BLaER1 treated with 17β-estradiol and CSF1 and Interleukin-3, amounts not matched to agents 10 nM and 100 nM (cell line): ENCODE data around the gene GLRA3.

ENCODE experiments used
- H3K27ac ChIP-seq, 11 experiments: shearing (Covaris generic); formaldehyde crosslinking; 2 replicates each; pipeline ENCODE4 v1.8.1; 2022
- H3K27me3 ChIP-seq, 11 experiments: shearing (Covaris generic); formaldehyde crosslinking; 2 replicates each; pipeline ENCODE4 v1.8.1; 2022
- H3K36me3 ChIP-seq, 11 experiments: shearing (Covaris generic); formaldehyde crosslinking; 2 replicates each; pipeline ENCODE4 v1.8.1; 2022
- H3K4me1 ChIP-seq, 10 experiments: shearing (Covaris generic); formaldehyde crosslinking; 2 replicates each; pipeline ENCODE4 v1.8.1; 2022
- H3K4me2 ChIP-seq, 11 experiments: shearing (Covaris generic); formaldehyde crosslinking; 2 replicates each; pipeline ENCODE4 v1.8.1; 2022
- H3K4me3 ChIP-seq, 10 experiments: shearing (Covaris generic); formaldehyde crosslinking; 2 replicates each; pipeline ENCODE4 v1.8.1; 2022
- H3K9ac ChIP-seq, 11 experiments: shearing (Covaris generic); formaldehyde crosslinking; 2 replicates each; pipeline ENCODE4 v1.8.1; 2022
- H3K9me3 ChIP-seq, 11 experiments: shearing (Covaris generic); formaldehyde crosslinking; replicated peaks in 1 of 11; 2 replicates each; pipeline ENCODE4 v1.8.1; 2022
- H4K20me1 ChIP-seq, 11 experiments: shearing (Covaris generic); formaldehyde crosslinking; 2 replicates each; pipeline ENCODE4 v1.8.1; 2022
- Cebpa-rat ChIP-seq, 11 experiments: shearing (Covaris generic); IDR thresholded peaks; 2 replicates each; pipeline ENCODE4 v1.8.1; 2022

The GLRA3 gene

DNA sequence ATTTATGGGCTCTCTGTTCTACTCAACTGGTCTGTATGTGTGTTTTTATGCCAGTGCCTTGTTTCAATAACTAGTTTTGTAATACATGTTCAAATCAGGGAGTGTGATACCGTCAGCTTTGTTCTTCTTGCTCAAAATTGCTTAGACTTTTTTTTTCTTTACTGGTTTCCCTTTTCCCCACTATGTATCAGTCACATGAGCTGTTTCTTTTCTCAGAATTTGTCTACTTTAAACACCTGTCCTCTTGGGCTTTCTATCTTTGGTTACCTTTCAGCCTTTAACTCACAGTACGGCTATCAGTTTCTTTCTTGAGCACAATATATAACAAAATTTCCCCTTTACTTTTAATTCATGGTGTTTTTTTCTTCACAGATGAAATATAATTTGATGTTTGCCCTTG is 5.4 kb upstream of the GLRA3 start:
- H3K27ac ChIP-seq: no peak overlapping the region
- H3K27me3 ChIP-seq: no peaks in the 10 kb centered on the region
- peaks cover 0 to 6% (median 2%) of the 10 kb centered on the region in 10 experiments; a peak in 7 of 20 replicates for H3K4me1 ChIP-seq
- no peak overlapping the region for H3K4me3 ChIP-seq
- H3K4me2 ChIP-seq: no peak overlapping the region
- H3K36me3 ChIP-seq: no peaks in the 10 kb centered on the region
- no peaks in the 10 kb centered on the region for H4K20me1 ChIP-seq
- H3K9me3 ChIP-seq: peaks cover 0 to 2% (median 0%) of the 10 kb centered on the region in 11 experiments; a peak in 2 of 22 replicates
- no peak for TF ChIP-seq Cebpa-rat (IDR thresholded peaks at IDR 0.05)
- no peak overlapping the region for H3K9ac ChIP-seq

GRCh38 chr4:174826660-174827059 is 2.4 kb downstream of the GLRA3 start:
- no peak overlapping the region for H3K4me2 ChIP-seq
- H3K9me3 ChIP-seq: peaks cover 0 to 8% (median 0%) of the 10 kb centered on the region in 11 experiments; a peak in 2 of 22 replicates
- no peak overlapping the region for H3K4me3 ChIP-seq
- H3K9ac ChIP-seq: no peak overlapping the region
- no peaks in the 10 kb centered on the region for H3K36me3 ChIP-seq
- no peaks in the 10 kb centered on the region for H3K4me1 ChIP-seq
- H3K27me3 ChIP-seq: no peaks in the 10 kb centered on the region
- H4K20me1 ChIP-seq: no peaks in the 10 kb centered on the region
- H3K27ac ChIP-seq: no peak overlapping the region
- TF ChIP-seq Cebpa-rat (IDR thresholded peaks at IDR 0.05): no peak

DNA sequence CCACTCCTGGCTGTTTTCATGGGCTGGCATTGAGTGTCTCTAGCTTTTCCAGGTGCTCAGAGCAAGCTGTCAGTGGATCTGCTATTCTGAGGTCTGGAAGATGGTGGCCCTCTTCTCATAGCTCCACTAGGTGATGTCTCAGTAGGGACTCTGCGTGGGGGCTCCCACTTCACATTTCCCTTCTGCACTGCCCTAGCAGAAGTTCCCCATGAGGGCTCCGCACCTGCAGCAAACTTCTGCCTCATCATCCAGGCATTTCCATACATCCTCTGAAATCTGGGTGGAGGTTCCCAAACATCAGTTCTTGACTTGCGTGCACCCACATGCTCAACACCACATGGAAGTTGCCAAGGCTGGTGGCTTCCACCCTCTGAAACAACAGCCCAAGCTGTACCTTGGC is 13.8 kb downstream of the GLRA3 start:
- no peak overlapping the region for H3K27ac ChIP-seq
- TF ChIP-seq Cebpa-rat (IDR thresholded peaks at IDR 0.05): no peak
- peaks cover 24 to 31% (median 27%) of the 10 kb centered on the region in 11 experiments for H3K9me3 ChIP-seq
- H3K9ac ChIP-seq: no peak overlapping the region
- no peaks in the 10 kb centered on the region for H3K27me3 ChIP-seq
- H3K4me1 ChIP-seq: peaks cover 4 to 33% (median 24%) of the 10 kb centered on the region in 10 experiments; a peak in 16 of 20 replicates
- H3K4me2 ChIP-seq: no peak overlapping the region
- H3K4me3 ChIP-seq: 0 out of 20 replicates have a peak overlapping the region, but pooled peaks of 1 of the 10 experiments have one; percentile 2
- peaks cover 0 to 11% (median 0%) of the 10 kb centered on the region in 11 experiments; a peak in 4 of 22 replicates for H3K36me3 ChIP-seq
- H4K20me1 ChIP-seq: no peaks in the 10 kb centered on the region

- Histone ChIP-seq H3K36me3 (peaks cover 0 to 11% (median 0%) of the 10 kb centered on the region in 11 experiments; a peak in 4 of 22 replicates), H4K20me1 (no peaks in the 10 kb centered on the region), H3K27ac (peak overlapping the region in 4 of 11 experiments; percentile 10 to 56 (median 21); a peak in 5 of 22 replicates), H3K4me3 (no peak overlapping the region), H3K4me2 (peak overlapping the region in 7 of 11 experiments; percentile 16 to 73 (median 67); a peak in 14 of 22 replicates), H3K9me3 (peaks cover 24 to 31% (median 27%) of the 10 kb centered on the region in 11 experiments), H3K4me1 (peaks cover 4 to 33% (median 24%) of the 10 kb centered on the region in 10 experiments; a peak in 16 of 20 replicates), H3K9ac (peak overlapping the region in 2 of 11 experiments; percentile 1 to 44; a peak in 2 of 22 replicates), H3K27me3 (no peaks in the 10 kb centered on the region)
- TF ChIP-seq Cebpa-rat (IDR thresholded peaks at IDR 0.05): no peak
Observed at GRCh38 chr4:174813292-174813691, 15.8 kb downstream of the GLRA3 start.

DNA sequence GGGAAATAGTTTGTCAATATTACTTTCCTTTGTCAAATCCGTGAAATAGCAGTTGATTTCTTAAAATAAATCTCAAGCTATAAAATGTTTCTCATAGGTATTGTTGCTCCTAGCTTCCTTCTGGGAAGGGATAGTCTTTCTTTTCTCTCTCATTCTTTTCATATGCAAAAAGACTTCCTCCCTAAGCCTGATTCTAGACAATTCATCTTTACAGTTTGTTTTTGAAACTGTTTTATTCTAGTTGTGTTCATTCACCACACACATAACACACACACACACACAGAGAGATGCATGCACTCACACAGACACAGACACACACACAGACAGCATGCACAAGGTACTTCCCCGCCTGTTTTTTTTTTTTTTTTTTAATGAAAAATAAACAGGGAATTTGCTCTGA is 18.2 kb downstream of the GLRA3 start:
- H3K27me3 ChIP-seq: no peaks in the 10 kb centered on the region
- peak overlapping the region in 1 of 11 experiments; percentile 45; a peak in 3 of 22 replicates for H3K4me2 ChIP-seq
- TF ChIP-seq Cebpa-rat (IDR thresholded peaks at IDR 0.05): no peak
- peaks cover 0 to 11% (median 0%) of the 10 kb centered on the region in 11 experiments; a peak in 4 of 22 replicates for H3K36me3 ChIP-seq
- no peak overlapping the region for H3K27ac ChIP-seq
- no peak overlapping the region for H3K9ac ChIP-seq
- peaks cover 4 to 33% (median 24%) of the 10 kb centered on the region in 10 experiments; a peak in 16 of 20 replicates for H3K4me1 ChIP-seq
- no peaks in the 10 kb centered on the region for H4K20me1 ChIP-seq
- peaks cover 21 to 23% (median 22%) of the 10 kb centered on the region in 11 experiments for H3K9me3 ChIP-seq
- H3K4me3 ChIP-seq: no peak overlapping the region

GRCh38 chr4:174808836-174809235 is 20.2 kb downstream of the GLRA3 start:
- H3K4me3 ChIP-seq: no peak overlapping the region
- H3K9me3 ChIP-seq: peaks cover 1 to 3% (median 2%) of the 10 kb centered on the region in 11 experiments
- H3K9ac ChIP-seq: no peak overlapping the region
- no peak overlapping the region for H3K4me2 ChIP-seq
- TF ChIP-seq Cebpa-rat (IDR thresholded peaks at IDR 0.05): no peak
- no peaks in the 10 kb centered on the region for H3K27me3 ChIP-seq
- H3K27ac ChIP-seq: no peak overlapping the region
- H4K20me1 ChIP-seq: no peaks in the 10 kb centered on the region
- no peaks in the 10 kb centered on the region for H3K36me3 ChIP-seq
- peaks cover 4 to 30% (median 23%) of the 10 kb centered on the region in 10 experiments; a peak in 16 of 20 replicates for H3K4me1 ChIP-seq

GRCh38 chr4:174808119-174808518 is 20.9 kb downstream of the GLRA3 start:
- Histone ChIP-seq H3K36me3 (no peaks in the 10 kb centered on the region), H3K4me3 (no peak overlapping the region), H3K27ac (no peak overlapping the region), H4K20me1 (no peaks in the 10 kb centered on the region), H3K9ac (no peak overlapping the region), H3K4me1 (peaks cover under 1 to 23% (median 16%) of the 10 kb centered on the region in 10 experiments; a peak in 15 of 20 replicates), H3K9me3 (no peaks in the 10 kb centered on the region; a peak in 1 of 22 replicates), H3K4me2 (no peak overlapping the region), H3K27me3 (no peaks in the 10 kb centered on the region)
- no peak for TF ChIP-seq Cebpa-rat (IDR thresholded peaks at IDR 0.05)

- H3K4me2 ChIP-seq: no peak overlapping the region
- no peak overlapping the region for H3K4me3 ChIP-seq
- H3K36me3 ChIP-seq: no peaks in the 10 kb centered on the region
- TF ChIP-seq Cebpa-rat (IDR thresholded peaks at IDR 0.05): no peak
- no peaks in the 10 kb centered on the region for H3K27me3 ChIP-seq
- no peaks in the 10 kb centered on the region for H4K20me1 ChIP-seq
- no peak overlapping the region for H3K27ac ChIP-seq
- H3K9me3 ChIP-seq: peaks cover 0 to 7% (median 0%) of the 10 kb centered on the region in 11 experiments; a peak in 2 of 22 replicates
- peaks cover 0 to 2% (median 0%) of the 10 kb centered on the region in 10 experiments; a peak in 3 of 20 replicates for H3K4me1 ChIP-seq
- H3K9ac ChIP-seq: no peak overlapping the region
Observed at GRCh38 chr4:174805746-174806145, 23.3 kb downstream of the GLRA3 start.

GRCh38 chr4:174794543-174795094 is 34.4 kb downstream of the GLRA3 start:
- Histone ChIP-seq H3K4me2 (no peak overlapping the region), H3K4me1 (no peaks in the 10 kb centered on the region), H3K27ac (no peak overlapping the region), H3K27me3 (no peaks in the 10 kb centered on the region), H3K9me3 (no peaks in the 10 kb centered on the region; a peak in 1 of 22 replicates), H4K20me1 (no peaks in the 10 kb centered on the region), H3K9ac (no peak overlapping the region), H3K4me3 (no peak overlapping the region), H3K36me3 (no peaks in the 10 kb centered on the region)
- TF ChIP-seq Cebpa-rat (IDR thresholded peaks at IDR 0.05): no peak
